ENCODE data around the gene TMEM14B.

DNA sequence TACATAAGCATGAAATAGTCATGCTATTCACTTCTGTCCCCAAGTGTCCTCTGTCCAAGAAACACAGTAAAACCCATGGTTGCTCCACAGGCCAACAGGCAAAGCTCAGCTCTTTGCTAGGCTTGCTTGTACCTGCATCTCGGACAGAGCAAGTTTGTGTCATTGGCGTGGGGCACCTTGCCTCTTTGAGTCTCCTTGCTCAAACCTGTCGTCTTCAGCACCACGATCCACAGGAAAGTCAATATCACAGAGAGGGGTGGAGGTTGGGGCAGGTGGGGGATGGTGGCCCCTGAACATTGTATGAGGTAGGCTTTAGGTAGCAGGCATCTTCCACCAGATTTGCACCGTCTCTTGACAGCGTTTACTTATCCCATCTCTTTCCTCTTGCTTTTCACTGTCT, 4.1 kb upstream of the TMEM14B start:
- TF ChIP-seq, protein P1, sequence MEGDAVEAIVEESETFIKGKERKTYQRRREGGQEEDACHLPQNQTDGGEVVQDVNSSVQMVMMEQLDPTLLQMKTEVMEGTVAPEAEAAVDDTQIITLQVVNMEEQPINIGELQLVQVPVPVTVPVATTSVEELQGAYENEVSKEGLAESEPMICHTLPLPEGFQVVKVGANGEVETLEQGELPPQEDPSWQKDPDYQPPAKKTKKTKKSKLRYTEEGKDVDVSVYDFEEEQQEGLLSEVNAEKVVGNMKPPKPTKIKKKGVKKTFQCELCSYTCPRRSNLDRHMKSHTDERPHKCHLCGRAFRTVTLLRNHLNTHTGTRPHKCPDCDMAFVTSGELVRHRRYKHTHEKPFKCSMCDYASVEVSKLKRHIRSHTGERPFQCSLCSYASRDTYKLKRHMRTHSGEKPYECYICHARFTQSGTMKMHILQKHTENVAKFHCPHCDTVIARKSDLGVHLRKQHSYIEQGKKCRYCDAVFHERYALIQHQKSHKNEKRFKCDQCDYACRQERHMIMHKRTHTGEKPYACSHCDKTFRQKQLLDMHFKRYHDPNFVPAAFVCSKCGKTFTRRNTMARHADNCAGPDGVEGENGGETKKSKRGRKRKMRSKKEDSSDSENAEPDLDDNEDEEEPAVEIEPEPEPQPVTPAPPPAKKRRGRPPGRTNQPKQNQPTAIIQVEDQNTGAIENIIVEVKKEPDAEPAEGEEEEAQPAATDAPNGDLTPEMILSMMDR (conservative IDR thresholded peaks at IDR 0.05; ENCODE audit: low read depth, low read length), result no peak
- no peak for TF ChIP-seq EZH2 (IDR thresholded peaks at IDR 0.05; ENCODE audit: low read length, unreplicated experiment)
- TF ChIP-seq EZH2phosphoT487 (IDR thresholded peaks at IDR 0.05; ENCODE audit: borderline replicate concordance, low read length), result no peak
